ENCODE results near the gene EXOC3L4.

EXOC3L4 gene

GRCh38 chr14:103074729-103075367 lies 19.7 kb upstream of the EXOC3L4 start:
- TF ChIP-seq POLR2A (IDR thresholded peaks at IDR 0.05; ENCODE audit: low read length) (no peak), GATA1 (IDR thresholded peaks at IDR 0.05; ENCODE audit: low read depth, low read length) (no peak)
- DNase-seq = peak; percentile 83 to 90

- TF ChIP-seq POLR2A (IDR thresholded peaks at IDR 0.05; ENCODE audit: low read length) (no peak), GATA1 (IDR thresholded peaks at IDR 0.05; ENCODE audit: low read depth, low read length) (no peak)
- DNase-seq = peak; percentile 86 to 90
Measured at GRCh38 chr14:103078420-103078749, 16.1 kb upstream of the EXOC3L4 start.

- TF ChIP-seq POLR2A (IDR thresholded peaks at IDR 0.05; ENCODE audit: low read length) = no peak
- TF ChIP-seq GATA1 (IDR thresholded peaks at IDR 0.05; ENCODE audit: low read depth, low read length) = no peak
- DNase-seq = no peak
Measured at GRCh38 chr14:103078860-103079587, 15.5 kb upstream of the EXOC3L4 start.

GRCh38 chr14:103081951-103082350 lies 12.6 kb upstream of the EXOC3L4 start:
- TF ChIP-seq POLR2A (IDR thresholded peaks at IDR 0.05; ENCODE audit: low read length) = no peak
- no peak for DNase-seq

- DNase-seq = no peak
Measured at GRCh38 chr14:103084021-103084919, 10.3 kb upstream of the EXOC3L4 start, which contains the start of gene LBHD2. Gene LBHD2 (plus strand): TSS chr14:103084210. CDS start chr14:103086013, 1,803 bp downstream.

GRCh38 chr14:103085106-103086091 lies 9.1 kb upstream of the EXOC3L4 start:
- peak in 1 of 2 experiments; percentile 17 for DNase-seq
- TF ChIP-seq GATA1 (IDR thresholded peaks at IDR 0.05; ENCODE audit: low read depth, low read length) = no peak
- no peak for TF ChIP-seq POLR2A (IDR thresholded peaks at IDR 0.05; ENCODE audit: low read length)

More at GRCh38 chr14:103084021-103084919, 10.3 kb upstream of the EXOC3L4 start, which contains the start of gene LBHD2:
- TF ChIP-seq GATA1 (IDR thresholded peaks at IDR 0.05; ENCODE audit: low read depth, low read length) (no peak), POLR2A (IDR thresholded peaks at IDR 0.05; ENCODE audit: low read length) (no peak)

GRCh38 chr14:103086771-103087342 lies 7.7 kb upstream of the EXOC3L4 start:
- no peak for DNase-seq
- TF ChIP-seq GATA1 (IDR thresholded peaks at IDR 0.05; ENCODE audit: low read depth, low read length) = no peak
- TF ChIP-seq POLR2A (IDR thresholded peaks at IDR 0.05; ENCODE audit: low read length) = no peak

GRCh38 chr14:103087343-103087835 lies 7.1 kb upstream of the EXOC3L4 start:
- DNase-seq = no peak
- TF ChIP-seq POLR2A (IDR thresholded peaks at IDR 0.05; ENCODE audit: low read length) = no peak
- TF ChIP-seq GATA1 (IDR thresholded peaks at IDR 0.05; ENCODE audit: low read depth, low read length) = no peak

GRCh38 chr14:103088921-103089320 lies 5.6 kb upstream of the EXOC3L4 start:
- TF ChIP-seq POLR2A (IDR thresholded peaks at IDR 0.05; ENCODE audit: low read length) (no peak), GATA1 (IDR thresholded peaks at IDR 0.05; ENCODE audit: low read depth, low read length) (no peak)

GRCh38 chr14:103089386-103090335 lies 4.9 kb upstream of the EXOC3L4 start:
- TF ChIP-seq GATA1 (IDR thresholded peaks at IDR 0.05; ENCODE audit: low read depth, low read length) = no peak
- no peak for TF ChIP-seq POLR2A (IDR thresholded peaks at IDR 0.05; ENCODE audit: low read length)
- DNase-seq = no peak

More at GRCh38 chr14:103088921-103089320, 5.6 kb upstream of the EXOC3L4 start:
- no peak for DNase-seq

GRCh38 chr14:103090481-103091020 lies 4.0 kb upstream of the EXOC3L4 start:
- DNase-seq = no peak
- no peak for TF ChIP-seq GATA1 (IDR thresholded peaks at IDR 0.05; ENCODE audit: low read depth, low read length)
- no peak for TF ChIP-seq POLR2A (IDR thresholded peaks at IDR 0.05; ENCODE audit: low read length)
